ENCODE measurements around the gene WDPCP.
"Not testable (repeated sequence)": the region's sequence is repeated elsewhere in the genome, so short reads cannot be mapped to it uniquely, and the experiment has no call there.

WDPCP gene

GRCh38 chr2:63218800-63219526 is 369.3 kb downstream of the WDPCP start:
- DNase-seq, result no peak

- DNase-seq, result no peak
Observed at GRCh38 chr2:63195310-63195709, 393.0 kb downstream of the WDPCP start.

GRCh38 chr2:63194175-63194574 is 394.1 kb downstream of the WDPCP start:
- no peak for DNase-seq

GRCh38 chr2:63192889-63193774 is 395.1 kb downstream of the WDPCP start:
- no peak for DNase-seq

- DNase-seq, result no peak
Observed at GRCh38 chr2:63192169-63192888, 395.9 kb downstream of the WDPCP start.

GRCh38 chr2:63189026-63189425 is 399.3 kb downstream of the WDPCP start:
- peak in 1 of 2 experiments; percentile 30 for DNase-seq

- no peak for DNase-seq
Observed at GRCh38 chr2:63186331-63186730, 401.9 kb downstream of the WDPCP start.

- DNase-seq, result no peak
Observed at GRCh38 chr2:63163161-63163820, 425.0 kb downstream of the WDPCP start.

- DNase-seq, result no peak
Observed at GRCh38 chr2:63159262-63159661, 429.0 kb downstream of the WDPCP start.

- not testable (repeated sequence) for DNase-seq
Observed at GRCh38 chr2:63136683-63137082, 451.6 kb downstream of the WDPCP start.

- no peak for DNase-seq
Observed at GRCh38 chr2:63132020-63132419, 456.3 kb downstream of the WDPCP start.

GRCh38 chr2:63131196-63131595 is 457.1 kb downstream of the WDPCP start:
- no peak for DNase-seq

GRCh38 chr2:63127594-63127993 is 460.7 kb downstream of the WDPCP start:
- no peak for DNase-seq

- DNase-seq, result no peak
Observed at GRCh38 chr2:63124850-63125249, 463.4 kb downstream of the WDPCP start.

GRCh38 chr2:63124218-63124617 is 464.1 kb downstream of the WDPCP start:
- DNase-seq, result no peak

- DNase-seq, result no peak
Observed at GRCh38 chr2:63122921-63123320, 465.4 kb downstream of the WDPCP start.

GRCh38 chr2:63121055-63121834 is 467.0 kb downstream of the WDPCP start:
- no peak for DNase-seq

- no peak for DNase-seq
Observed at GRCh38 chr2:63118821-63119220, 469.5 kb downstream of the WDPCP start.

- no peak for DNase-seq
Observed at GRCh38 chr2:63104482-63104881, 483.8 kb downstream of the WDPCP start.

GRCh38 chr2:63101954-63102353 is 486.3 kb downstream of the WDPCP start:
- no peak for DNase-seq

GRCh38 chr2:63099032-63099431 is 489.2 kb downstream of the WDPCP start:
- no peak for DNase-seq

GRCh38 chr2:63096491-63096890 is 491.8 kb downstream of the WDPCP start:
- no peak for DNase-seq
